IPS-NIHi7 (cell line): Measurements from ENCODE around the gene INAVA.
"Not testable (repeated sequence)": the region's sequence is repeated elsewhere in the genome, so short reads cannot be mapped to it uniquely, and the experiment has no call there.

Experiments used
- DNase-seq: peaks from one replicate; pipeline ENCODE4 v3.0.0; 2012; ENCODE audit warnings: mixed read lengths; ENCODE audit errors: extremely low spot score

INAVA gene

GRCh38 chr1:200899451-200899915 is 4.8 kb downstream of the INAVA start:
- no peak for DNase-seq

- no peak for DNase-seq
Measured at GRCh38 chr1:200899954-200900867, 5.5 kb downstream of the INAVA start.

- no peak for DNase-seq
Measured at GRCh38 chr1:200900877-200901276, 6.2 kb downstream of the INAVA start.

GRCh38 chr1:200901350-200901749 is 6.7 kb downstream of the INAVA start:
- no peak for DNase-seq

- DNase-seq: no peak
Measured at GRCh38 chr1:200901796-200902444, 7.2 kb downstream of the INAVA start.

- no peak for DNase-seq
Measured at GRCh38 chr1:200903793-200904192, 9.1 kb downstream of the INAVA start.

GRCh38 chr1:200904772-200905171 is 10.1 kb downstream of the INAVA start:
- no peak for DNase-seq

- DNase-seq: no peak
Measured at GRCh38 chr1:200905411-200906052, 10.8 kb downstream of the INAVA start.

- DNase-seq: no peak
Measured at GRCh38 chr1:200906491-200906890, 11.8 kb downstream of the INAVA start.

GRCh38 chr1:200907611-200908097 is 13.0 kb downstream of the INAVA start:
- DNase-seq: no peak

- no peak for DNase-seq
Measured at GRCh38 chr1:200908191-200908868, 13.6 kb downstream of the INAVA start.

GRCh38 chr1:200909071-200909470 is 14.4 kb downstream of the INAVA start:
- DNase-seq: no peak

GRCh38 chr1:200909757-200910239 is 15.1 kb downstream of the INAVA start:
- DNase-seq: no peak

GRCh38 chr1:200911361-200911760 is 16.7 kb downstream of the INAVA start:
- no peak for DNase-seq

- DNase-seq: not testable (repeated sequence)
Measured at GRCh38 chr1:200911936-200912335, 17.2 kb downstream of the INAVA start.

GRCh38 chr1:200912737-200913407 is 18.2 kb downstream of the INAVA start:
- DNase-seq: no peak

GRCh38 chr1:200916152-200916551 is 21.5 kb downstream of the INAVA start:
- peak; percentile 83 for DNase-seq

GRCh38 chr1:200916681-200917080 is 22.0 kb downstream of the INAVA start:
- no peak for DNase-seq

GRCh38 chr1:200917291-200917817 is 22.7 kb downstream of the INAVA start:
- DNase-seq: no peak

GRCh38 chr1:200918006-200918405 is 23.3 kb downstream of the INAVA start:
- DNase-seq: no peak

- DNase-seq: no peak
Measured at GRCh38 chr1:200919386-200919785, 24.7 kb downstream of the INAVA start.
